HCEC 1CT (cell line): ENCODE results near the gene MISP3.
"Not testable (repeated sequence)": the region's sequence is repeated elsewhere in the genome, so short reads cannot be mapped to it uniquely, and the experiment has no call there.

Experiments used
- DNase-seq: peaks from one replicate; pipeline ENCODE4 v3.0.0-alpha.2; 2017

Gene MISP3

GRCh38 chr19:14072535-14073260 lies at the start of gene MISP3:
TSS of gene MISP3 (plus strand) at chr19:14072786. CDS start at chr19:14073310, 524 bp downstream.
- no peak for DNase-seq

- peak; percentile 54 for DNase-seq
These were observed 49.0 kb upstream of the MISP3 start for GRCh38 chr19:14023404-14024235.

- DNase-seq: not testable (repeated sequence)
These were observed 45.9 kb upstream of the MISP3 start for GRCh38 chr19:14026652-14027192.

DNA sequence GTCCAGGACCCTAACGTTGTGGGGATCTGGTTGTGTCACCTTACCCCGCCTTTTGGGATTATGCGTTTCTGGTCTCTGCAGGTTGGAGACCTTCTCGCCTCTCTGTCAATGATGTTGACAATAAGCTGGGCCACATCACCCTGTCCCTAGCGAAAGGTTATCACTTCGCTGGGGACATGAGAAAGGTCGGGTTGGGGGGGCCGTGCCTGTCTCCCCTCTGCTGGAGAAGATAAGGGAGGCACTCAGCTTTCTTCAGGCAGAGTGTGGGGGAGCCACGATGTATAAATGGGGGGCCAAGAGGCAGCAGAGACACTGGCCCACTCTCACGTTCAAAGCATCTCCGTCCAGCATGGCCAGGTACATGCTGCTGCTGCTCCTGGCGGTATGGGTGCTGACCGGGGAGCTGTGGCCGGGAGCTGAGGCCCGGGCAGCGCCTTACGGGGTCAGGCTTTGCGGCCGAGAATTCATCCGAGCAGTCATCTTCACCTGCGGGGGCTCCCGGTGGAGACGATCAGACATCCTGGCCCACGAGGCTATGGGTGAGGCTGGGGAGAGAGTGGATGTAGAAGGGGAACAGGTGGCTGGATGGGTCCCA lies 44.6 kb upstream of the MISP3 start, which contains the start of gene RLN3:
RLN3 (plus strand) TSS at position 293 of the 595 bp plus-strand sequence; CDS start at position 350, 57 bp downstream.
- DNase-seq: no peak

DNA sequence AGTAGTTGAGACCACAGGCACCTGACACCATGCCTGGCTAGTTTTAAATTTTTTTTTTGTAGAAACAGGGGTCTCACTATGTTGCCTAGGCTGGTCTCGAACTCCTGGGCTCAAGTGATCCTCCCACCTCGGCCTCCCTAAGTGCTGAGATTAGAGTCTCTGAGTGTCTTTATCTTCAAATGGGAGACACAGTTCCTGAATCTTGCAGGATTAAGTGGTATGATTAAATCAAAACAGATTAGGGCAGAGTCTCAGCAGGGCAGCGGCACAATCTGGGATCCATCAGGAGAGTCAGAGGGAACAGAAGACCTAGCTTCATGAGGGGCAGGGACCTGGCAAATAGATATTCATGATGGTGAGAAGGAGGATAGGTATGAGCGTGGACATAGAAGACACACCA lies 43.7 kb upstream of the MISP3 start:
- DNase-seq: no peak

DNA sequence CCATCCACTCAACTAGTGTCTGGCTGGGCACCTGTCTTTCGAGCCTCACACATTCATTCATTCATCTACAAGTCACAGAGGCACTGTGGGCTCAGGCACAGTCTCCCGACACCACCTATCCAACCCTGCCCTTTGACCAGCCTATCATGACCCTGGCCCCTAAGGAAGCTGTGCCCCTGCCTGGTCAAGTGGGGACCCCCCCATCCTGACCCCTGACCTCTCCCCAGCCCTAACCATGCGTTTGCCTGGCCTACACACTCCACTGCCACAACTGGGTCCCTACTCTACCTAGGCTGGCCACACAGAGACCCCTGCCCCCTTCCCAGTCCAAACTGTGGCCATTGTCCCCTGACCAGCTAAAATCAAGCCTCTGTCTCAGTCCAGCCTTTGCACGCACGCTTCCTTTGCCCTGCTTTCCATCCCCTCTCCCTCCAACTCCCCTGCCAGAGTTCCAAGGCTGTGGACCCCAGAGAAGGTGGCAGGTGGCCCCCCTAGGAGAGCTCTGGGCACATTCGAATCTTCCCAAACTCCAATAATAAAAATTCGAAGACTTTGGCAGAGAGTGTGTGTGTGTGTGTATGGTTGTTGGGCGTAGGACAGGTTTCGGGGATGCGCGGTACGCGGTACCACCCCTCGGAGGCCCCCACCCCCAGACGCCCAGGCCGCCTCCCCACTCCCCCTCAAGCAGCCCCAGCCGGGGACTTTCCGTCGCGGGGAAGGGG lies 41.4 kb upstream of the MISP3 start:
- no peak for DNase-seq

GRCh38 chr19:14031719-14032480 lies 40.7 kb upstream of the MISP3 start, which contains the start of gene IL27RA:
TSS of gene IL27RA (plus strand) at chr19:14031762. CDS start at chr19:14031873, 111 bp downstream.
- no peak for DNase-seq

DNA sequence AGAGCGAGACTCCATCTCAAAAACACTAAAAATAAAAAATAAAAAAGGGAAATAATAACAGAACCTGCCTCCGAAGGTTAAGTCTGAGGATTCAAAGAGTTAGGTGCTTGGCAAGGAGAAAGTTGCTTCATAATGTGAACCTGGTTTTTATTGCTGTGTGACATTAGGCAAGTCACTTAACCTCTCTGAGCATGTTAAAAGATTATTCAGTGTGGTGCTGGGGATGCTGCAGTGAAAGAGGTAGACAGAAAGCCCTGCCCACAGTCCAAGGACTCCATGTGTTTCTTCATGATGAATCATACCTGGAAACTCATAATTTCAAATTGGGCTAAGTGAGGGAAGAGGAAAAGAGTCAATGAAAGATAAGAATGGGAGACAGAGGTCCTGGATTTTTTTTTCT lies 38.6 kb upstream of the MISP3 start:
- DNase-seq: no peak

- not testable (repeated sequence) for DNase-seq
These were observed 37.4 kb upstream of the MISP3 start for GRCh38 chr19:14035159-14035558.

- DNase-seq: no peak
These were observed 36.9 kb upstream of the MISP3 start for GRCh38 chr19:14035706-14036105.

DNA sequence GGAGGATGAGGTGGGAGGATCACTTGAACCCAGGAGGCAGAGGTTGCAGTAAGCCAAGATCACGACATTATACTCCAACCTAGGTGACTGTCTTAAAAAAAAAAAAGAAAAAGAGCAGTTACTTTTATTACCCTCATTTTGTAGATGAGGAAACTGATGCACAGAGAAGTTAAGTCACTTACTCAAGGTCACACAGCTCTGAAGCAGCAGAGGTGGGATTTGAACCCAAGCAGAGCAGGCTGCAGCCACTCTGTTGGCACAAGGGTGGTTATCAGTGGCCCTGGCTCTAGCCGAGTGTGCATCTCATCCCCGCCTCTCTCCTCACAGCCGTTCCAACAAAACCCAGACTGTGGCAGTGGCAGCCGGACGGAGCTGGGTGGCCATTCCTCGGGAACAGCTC lies 33.4 kb upstream of the MISP3 start:
- DNase-seq: no peak

DNA sequence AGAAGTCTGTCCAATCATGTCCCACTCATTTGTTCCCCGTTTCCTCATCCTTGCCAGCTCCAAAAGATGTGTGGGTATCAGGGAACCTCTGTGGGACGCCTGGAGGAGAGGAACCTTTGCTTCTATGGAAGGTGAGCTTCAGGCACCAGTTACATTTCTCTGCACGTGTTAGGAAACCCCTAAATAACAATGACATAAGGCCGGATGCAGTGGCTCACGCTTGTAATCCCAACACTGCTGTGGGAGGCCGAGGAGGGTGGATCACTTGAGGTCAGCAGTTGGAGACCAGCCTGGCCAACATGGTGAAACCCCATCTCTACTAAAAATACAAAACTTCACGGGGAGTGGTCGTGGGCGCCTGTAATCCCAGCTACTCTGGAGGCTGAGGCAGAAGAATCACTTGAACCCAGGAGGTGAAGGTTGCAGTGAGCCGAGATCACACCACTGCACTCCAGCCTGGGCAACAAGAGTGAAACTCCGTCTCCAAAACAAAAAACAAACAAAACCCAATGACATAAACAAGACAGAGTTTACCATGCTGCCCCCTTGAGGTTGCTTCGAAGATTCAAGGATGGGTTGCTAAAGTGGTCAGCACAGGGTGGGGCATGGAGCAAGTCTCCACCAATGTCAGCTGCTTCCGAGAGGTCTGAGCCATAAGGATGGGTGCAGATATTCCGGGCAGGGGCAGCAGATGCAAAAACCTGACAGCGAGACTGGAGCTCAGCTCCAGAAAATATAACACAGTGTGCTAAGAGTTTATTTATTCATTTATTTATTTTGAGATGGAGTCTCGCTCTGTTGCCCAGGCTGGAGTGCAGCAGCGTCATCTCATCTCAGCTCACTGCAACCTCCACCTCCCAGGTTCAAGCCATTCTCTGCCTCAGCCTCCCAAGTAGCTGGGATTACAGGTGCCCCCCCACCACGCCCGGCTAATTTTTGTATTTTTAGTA lies 29.7 kb upstream of the MISP3 start:
- peak; percentile 57 for DNase-seq

DNA sequence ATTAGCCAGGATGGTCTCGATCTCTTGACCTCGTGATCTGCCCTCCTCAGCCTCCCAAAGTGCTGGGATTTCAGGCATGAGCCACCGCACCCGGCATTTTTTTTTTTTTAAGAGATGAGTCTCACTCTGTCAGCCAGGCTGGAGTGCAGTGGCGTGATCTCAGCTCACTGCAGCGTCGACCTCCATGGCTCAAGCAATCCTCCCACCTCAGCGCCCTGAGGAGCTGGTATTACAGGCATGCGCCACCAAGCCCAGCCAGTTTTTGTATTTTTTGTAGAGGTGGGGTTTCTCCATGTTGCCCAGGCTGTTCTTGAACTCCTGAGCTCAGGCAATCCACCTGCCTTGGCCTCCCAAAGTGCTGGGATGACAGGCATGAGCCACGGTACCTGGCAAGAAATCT lies 24.7 kb upstream of the MISP3 start:
- DNase-seq: not testable (repeated sequence)

DNA sequence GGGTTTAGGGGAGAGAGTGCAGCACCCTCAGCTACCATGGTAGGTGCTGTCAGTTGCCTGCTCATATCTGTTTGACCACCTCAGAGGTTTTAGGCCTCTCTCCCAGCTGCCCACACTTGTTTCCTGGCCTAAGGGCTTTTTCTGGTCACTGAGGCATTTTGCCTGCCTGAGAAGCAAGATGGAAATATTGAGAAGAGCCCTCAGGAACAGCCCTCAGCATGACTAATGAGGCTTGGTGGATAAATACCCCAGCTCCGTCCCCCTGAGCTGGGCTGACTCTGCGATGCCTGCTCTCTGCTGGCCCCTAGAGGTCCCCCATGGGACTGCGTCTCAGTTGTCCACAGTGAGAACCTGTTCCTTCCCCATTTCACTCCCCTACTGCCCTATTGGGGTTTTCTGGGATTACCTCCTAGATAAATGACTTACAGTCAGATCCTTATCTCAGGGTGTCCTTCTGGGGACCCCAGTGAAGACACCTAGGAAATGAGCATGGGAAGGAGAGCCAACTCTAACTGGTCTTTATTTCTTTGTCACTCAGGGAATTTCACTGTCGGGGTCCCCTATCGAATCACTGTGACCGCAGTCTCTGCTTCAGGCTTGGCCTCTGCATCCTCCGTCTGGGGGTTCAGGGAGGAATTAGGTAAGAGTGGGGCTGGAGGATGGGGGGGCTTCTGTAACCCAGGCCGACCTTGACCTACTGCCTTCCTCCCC lies 24.0 kb upstream of the MISP3 start:
- DNase-seq: no peak

DNA sequence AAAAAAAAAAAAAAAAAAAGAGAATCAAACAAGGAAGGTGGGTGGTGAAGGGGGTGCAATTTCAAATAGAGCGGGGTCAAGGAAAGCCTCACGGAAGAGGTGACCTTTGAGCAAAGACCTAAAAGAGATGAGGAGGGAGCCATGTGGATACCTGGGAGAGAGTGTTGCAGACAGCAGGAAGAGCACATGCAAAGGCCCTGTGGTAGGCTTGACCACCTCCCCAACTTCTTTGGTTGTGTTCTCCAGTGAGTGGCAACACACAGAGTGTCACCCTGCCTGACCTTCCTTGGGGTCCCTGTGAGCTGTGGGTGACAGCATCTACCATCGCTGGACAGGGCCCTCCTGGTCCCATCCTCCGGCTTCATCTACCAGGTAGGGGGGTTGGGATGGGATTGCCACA lies 22.1 kb upstream of the MISP3 start:
- no peak for DNase-seq

DNA sequence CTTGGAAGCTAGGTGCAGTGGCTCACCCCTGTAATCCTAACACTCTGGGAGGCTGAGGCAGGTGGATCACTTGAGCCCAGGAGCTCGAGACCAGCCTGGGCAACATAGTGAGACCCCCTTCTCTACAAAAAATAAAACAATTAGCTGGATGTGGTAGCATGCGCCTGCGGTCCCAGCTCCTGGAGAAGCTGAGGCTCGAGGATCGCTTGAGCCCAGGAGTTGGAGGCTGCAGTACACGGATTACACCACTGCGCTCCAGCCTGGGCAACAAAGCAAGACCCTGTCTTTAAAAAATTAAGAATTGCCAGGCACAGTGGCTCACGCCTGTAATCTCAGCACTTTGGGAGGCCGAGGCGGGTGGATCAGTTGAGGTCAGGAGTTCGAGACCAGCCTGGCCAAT lies 21.6 kb upstream of the MISP3 start:
- DNase-seq: not testable (repeated sequence)

DNA sequence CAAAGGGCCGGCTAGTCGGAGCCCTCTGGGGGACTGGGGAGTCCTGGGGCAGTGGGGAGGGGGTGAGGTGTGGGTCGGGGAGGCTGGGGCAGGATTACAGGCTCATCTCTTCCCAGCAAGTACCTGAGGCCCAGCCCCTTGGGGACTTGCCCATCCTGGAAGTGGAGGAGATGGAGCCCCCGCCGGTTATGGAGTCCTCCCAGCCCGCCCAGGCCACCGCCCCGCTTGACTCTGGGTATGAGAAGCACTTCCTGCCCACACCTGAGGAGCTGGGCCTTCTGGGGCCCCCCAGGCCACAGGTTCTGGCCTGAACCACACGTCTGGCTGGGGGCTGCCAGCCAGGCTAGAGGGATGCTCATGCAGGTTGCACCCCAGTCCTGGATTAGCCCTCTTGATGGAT lies 20.6 kb upstream of the MISP3 start:
- DNase-seq: no peak

DNA sequence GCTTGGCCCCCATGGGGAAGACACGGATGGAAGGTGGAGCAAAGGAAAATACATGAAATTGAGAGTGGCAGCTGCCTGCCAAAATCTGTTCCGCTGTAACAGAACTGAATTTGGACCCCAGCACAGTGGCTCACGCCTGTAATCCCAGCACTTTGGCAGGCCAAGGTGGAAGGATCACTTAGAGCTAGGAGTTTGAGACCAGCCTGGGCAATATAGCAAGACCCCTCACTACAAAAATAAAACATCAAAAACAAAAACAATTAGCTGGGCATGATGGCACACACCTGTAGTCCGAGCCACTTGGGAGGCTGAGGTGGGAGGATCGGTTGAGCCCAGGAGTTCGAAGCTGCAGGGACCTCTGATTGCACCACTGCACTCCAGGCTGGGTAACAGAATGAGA lies 20.1 kb upstream of the MISP3 start:
- DNase-seq: no peak

DNA sequence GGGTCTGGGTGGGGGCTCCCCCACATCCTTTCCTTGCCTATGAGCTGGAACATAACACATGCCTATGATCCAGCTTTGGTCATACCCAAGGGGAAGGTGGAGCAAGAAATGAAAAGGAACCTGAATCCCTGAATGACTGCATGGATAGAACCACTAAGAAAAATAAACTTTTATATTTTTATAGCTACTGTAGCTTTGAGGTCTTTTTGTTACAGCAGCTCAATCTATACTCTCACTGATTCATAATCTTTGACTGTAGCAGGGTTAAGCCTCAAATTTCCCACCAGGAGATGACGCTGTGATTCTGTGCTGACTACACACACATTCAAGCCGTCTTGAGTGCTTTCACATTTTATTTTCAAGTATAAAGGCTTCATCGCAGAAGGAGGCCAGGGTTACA lies 19.6 kb upstream of the MISP3 start:
- no peak for DNase-seq

- DNase-seq: no peak
These were observed 19.1 kb upstream of the MISP3 start for GRCh38 chr19:14053500-14053899.
